ENCODE data around the gene SS18L1.

Gene SS18L1

GRCh38 chr20:62230276-62230675 is 86.7 kb downstream of the SS18L1 start:
- no peak for DNase-seq

DNA sequence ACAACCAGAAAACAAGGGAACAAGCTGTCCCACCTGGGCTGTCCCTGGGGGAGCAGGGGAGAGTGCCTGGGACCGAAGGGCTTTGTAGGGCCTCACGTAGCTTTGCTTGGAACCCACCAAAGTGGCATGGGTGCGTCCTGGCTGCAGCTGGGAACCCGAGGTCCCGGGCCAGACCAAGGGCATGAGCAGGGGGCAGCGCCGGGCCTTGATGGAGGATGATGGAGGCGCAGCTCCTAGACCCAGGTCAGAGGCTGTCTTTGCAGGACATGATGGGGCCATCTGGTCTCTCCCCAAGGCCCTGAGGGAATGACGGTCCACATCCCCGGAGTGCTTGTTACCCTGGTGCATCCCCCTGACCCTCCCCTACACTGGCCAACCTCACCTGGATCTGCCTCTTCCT is 87.1 kb downstream of the SS18L1 start:
- DNase-seq: no peak

DNA sequence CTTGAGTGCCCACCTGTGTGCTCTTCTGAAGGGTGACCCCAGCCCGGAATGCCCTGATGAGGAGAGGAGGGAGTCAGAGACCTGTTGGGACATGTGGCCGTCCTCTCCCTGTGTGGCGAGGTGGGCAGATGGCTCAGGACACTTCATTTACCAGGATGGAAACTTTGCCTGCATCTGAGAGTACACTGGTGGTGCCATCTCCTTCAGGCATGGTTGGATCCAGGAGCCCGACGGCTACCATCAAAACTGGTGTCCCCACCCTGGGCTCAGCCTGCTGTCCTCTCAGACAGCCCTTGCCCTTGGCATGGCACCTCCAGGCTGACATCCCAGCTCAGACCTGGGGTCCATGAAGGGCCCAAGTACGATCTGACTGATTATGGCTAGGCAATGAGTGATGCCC is 87.7 kb downstream of the SS18L1 start:
- no peak for DNase-seq
